A673 (cell line): ENCODE results near the gene ABHD11.

Source experiments
- CTCF ChIP-seq: fragments of 300-800, 200-600 bp; sonication (generic); conservative IDR thresholded peaks from 2 replicates; pipeline ENCODE4 v1.5.1; 2017; ENCODE audit warnings: low read depth, mild to moderate bottlenecking, antibody characterized with exemption, low read length, moderate library complexity, mixed read lengths
- EZH2 ChIP-seq: fragments of 200-600 bp; sonication (generic); IDR thresholded peaks from 2 replicates; pipeline ENCODE4 v1.6.1; 2017; ENCODE audit warnings: borderline replicate concordance, low read depth, mild to moderate bottlenecking, mixed read lengths, antibody characterized with exemption, low read length; ENCODE audit not compliant: poor library complexity, severe bottlenecking

GRCh38 chr7:73702226-73702625, 36.4 kb downstream of the ABHD11 start:
- TF ChIP-seq CTCF (no peak), EZH2 (no peak)
